ENCODE data around the gene HOXB13. TPM values are rescaled to one million over a fixed set of nuclear protein-coding genes. Genes with fewer than 3 reads are reported as not detected.

HOXB13 gene
- total and polyA plus RNA-seq, 2 experiments from 2014 or later: not detected

DNA sequence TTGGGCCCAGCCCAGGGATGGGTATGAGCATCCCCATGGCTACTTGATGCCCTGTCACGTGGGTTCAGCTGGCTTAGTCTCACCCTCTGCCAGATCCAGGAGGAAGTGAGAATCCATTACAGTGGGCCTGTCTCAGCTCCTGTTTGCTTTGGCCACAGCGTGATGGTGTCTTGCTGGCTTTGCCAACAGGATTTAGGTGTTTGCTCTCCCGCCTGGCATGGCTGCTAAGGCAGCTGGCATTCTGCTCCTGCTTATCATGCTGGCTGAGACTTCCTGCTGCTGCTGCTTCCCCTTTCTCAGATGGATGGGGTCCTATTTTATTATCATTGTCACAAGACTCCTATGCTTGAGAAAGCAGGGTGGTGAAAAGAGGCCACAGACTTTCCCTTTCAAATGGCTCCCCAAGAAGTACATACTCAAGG, 28.3 kb upstream of the HOXB13 start:
- TF ChIP-seq, protein P1, sequence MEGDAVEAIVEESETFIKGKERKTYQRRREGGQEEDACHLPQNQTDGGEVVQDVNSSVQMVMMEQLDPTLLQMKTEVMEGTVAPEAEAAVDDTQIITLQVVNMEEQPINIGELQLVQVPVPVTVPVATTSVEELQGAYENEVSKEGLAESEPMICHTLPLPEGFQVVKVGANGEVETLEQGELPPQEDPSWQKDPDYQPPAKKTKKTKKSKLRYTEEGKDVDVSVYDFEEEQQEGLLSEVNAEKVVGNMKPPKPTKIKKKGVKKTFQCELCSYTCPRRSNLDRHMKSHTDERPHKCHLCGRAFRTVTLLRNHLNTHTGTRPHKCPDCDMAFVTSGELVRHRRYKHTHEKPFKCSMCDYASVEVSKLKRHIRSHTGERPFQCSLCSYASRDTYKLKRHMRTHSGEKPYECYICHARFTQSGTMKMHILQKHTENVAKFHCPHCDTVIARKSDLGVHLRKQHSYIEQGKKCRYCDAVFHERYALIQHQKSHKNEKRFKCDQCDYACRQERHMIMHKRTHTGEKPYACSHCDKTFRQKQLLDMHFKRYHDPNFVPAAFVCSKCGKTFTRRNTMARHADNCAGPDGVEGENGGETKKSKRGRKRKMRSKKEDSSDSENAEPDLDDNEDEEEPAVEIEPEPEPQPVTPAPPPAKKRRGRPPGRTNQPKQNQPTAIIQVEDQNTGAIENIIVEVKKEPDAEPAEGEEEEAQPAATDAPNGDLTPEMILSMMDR (IDR thresholded peaks at IDR 0.05; ENCODE audit: low read depth, low read length): no peak
- Histone ChIP-seq H3K4me1 (ENCODE audit: low read depth) (no peaks in the 10 kb centered on the region), H3K36me3 (no peaks in the 10 kb centered on the region), H3K27me3 (peaks cover 100% of the 10 kb centered on the region), H3K27ac (no peak overlapping the region), H3K4me3 (no peak overlapping the region), H3K9me3 (ENCODE audit: low read depth) (no peaks in the 10 kb centered on the region)
- no peak for DNase-seq (ENCODE audit: low read depth in 1 of 2, low spot score in 1 of 2)

DNA sequence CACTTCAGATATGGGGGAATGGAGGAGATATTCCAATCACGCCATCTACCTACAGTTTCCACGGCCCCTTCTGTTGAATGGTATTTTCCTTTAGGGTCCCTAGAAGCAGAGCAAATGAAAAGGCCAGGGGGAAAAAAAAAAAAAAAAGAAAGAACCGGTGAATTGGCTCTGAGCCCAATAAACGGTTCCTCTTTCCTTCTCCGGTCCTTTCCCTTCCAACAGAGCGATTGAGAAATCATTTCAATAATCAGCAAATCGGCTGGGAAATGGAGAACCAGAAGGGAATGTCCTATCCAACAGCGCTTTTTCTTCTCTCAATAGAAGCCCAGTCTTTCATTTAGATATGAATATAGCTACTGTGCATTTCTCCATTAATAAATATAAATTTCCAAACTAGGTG, 26.8 kb upstream of the HOXB13 start:
- H3K9me3 ChIP-seq (ENCODE audit: low read depth): no peaks in the 10 kb centered on the region
- H3K4me3 ChIP-seq: no peak overlapping the region
- no peak for DNase-seq (ENCODE audit: low read depth in 1 of 2, low spot score in 1 of 2)
- H3K4me1 ChIP-seq (ENCODE audit: low read depth): no peaks in the 10 kb centered on the region
- peaks cover 100% of the 10 kb centered on the region for H3K27me3 ChIP-seq
- no peak overlapping the region for H3K27ac ChIP-seq
- TF ChIP-seq, protein P1 (IDR thresholded peaks at IDR 0.05; ENCODE audit: low read depth, low read length): no peak
- no peaks in the 10 kb centered on the region for H3K36me3 ChIP-seq

DNA sequence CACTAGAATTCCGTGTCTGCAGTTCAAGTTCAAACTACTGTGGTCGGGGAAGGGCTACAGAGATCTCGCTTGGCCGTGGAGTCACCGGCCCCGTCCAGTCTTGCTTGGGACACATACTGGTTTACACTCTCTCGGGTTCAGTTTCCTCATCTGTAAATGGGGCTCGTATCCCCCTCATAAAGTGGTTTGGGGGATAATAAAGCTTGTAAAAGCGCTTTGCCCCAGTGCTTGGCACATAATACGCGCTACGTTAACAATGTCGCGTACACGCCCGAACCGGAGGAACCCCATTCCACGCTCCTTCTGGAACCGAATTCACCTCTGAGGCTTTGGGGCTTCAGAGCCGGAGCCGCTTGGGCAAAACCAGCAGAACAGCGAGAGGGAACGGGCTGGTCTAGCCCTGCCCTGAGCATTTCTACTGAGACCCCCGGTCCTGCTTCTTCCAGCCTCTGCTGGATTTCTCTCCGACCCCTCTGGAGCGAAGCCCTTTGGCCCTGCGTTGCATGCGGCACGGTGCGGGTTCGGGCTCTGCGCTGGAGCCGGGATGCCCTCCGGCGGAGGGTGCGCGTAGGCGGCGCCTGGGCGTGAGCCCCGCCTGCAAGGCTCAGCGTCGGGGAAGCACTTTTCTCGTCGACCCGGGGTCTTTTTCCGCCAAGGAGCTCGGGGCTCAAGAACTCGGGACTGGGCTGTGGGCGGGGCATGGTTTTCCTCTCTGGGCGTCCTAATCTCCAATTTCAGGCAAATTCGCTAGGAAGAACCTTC, 26.1 kb upstream of the HOXB13 start:
- Histone ChIP-seq H3K27ac (no peak overlapping the region), H3K4me1 (ENCODE audit: low read depth) (no peaks in the 10 kb centered on the region), H3K27me3 (peaks cover 100% of the 10 kb centered on the region), H3K4me3 (no peak overlapping the region), H3K36me3 (no peaks in the 10 kb centered on the region), H3K9me3 (ENCODE audit: low read depth) (no peaks in the 10 kb centered on the region)
- DNase-seq (ENCODE audit: low read depth in 1 of 2, low spot score in 1 of 2): peak in 1 of 2 donors; percentile 18
- TF ChIP-seq, protein P1 (IDR thresholded peaks at IDR 0.05; ENCODE audit: low read depth, low read length): no peak

DNA sequence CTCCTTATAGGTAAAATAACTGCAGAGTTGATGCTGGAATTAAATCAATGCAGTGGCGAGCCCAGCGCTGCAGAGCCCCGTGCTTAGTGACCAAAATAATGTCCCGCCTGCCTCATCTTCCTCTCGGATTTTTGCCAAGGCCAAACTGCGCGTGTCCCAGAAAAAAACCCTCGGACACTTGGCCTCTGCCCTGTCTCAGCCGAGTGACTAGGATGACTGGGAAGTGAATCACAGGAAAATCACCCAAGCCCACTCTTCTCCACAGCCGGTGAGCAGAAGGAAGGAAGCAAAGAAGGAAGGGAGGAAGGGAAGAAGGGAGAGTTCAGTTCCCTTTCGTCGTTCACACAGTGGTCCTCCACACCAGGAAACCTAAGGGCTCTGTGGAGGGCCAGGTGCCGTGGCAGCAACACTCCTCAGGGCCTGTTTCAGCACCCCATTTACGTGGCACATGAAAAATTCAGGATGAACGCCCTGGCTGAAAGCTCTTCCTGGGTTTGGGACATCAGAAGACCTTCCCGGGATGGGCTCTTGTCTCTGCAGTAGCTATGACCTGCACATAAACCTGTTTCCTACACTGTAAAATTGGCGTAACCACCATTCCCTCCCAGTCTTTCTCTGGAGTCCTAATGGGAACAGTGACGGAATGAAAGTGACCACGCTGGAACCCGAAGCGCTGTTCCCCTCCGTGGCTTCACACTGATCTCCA, 25.4 kb upstream of the HOXB13 start:
- H3K36me3 ChIP-seq: no peaks in the 10 kb centered on the region
- no peak overlapping the region for H3K4me3 ChIP-seq
- H3K4me1 ChIP-seq (ENCODE audit: low read depth): no peaks in the 10 kb centered on the region
- TF ChIP-seq, protein P1 (IDR thresholded peaks at IDR 0.05; ENCODE audit: low read depth, low read length): no peak
- DNase-seq (ENCODE audit: low read depth in 1 of 2, low spot score in 1 of 2): no peak
- H3K27me3 ChIP-seq: peaks cover 100% of the 10 kb centered on the region
- H3K9me3 ChIP-seq (ENCODE audit: low read depth): no peaks in the 10 kb centered on the region
- no peak overlapping the region for H3K27ac ChIP-seq

DNA sequence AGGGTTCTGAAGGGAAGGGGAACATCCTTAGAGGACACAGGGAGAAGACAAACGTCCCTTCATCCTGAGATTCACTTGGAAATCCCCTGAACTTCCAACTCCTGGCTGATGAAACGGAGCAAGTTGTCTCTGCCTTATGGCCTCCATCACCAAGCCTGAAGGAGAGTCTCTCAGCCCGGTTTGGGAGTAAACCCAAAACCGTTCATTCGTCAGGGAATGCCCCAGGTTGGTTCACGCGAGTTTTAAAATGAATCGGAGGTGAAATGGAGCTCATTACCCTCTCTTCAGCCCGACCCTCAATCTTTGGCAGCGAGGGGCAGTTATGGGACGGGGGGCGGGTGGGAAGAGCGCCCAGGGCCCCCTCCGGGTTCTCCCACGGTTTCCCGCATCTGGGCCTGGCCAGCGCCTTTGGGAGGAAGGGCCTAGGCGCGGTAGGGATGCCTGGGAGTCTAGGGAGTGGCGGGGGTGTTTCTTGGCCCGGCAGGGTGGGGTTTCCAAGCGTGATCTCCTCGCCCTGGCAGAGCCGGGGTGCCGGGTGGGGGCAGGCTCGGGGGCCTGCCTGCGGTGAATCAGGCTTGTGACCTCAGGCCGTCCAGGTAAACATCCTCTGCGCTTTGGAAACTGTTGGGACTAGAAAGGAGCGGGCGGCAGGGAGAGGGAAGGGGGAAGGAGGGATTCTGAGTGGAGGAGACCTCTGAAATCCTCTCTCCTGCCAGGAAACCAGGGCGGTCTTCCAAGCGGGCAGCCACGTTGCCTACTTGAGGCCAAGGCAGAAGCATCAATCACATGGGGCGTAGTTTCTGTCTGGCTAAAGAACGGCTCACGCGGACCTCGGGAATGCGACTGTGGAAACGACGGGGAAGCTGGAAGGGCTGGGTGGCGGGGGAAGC, 24.1 kb upstream of the HOXB13 start:
- TF ChIP-seq, protein P1 (IDR thresholded peaks at IDR 0.05; ENCODE audit: low read depth, low read length): no peak
- no peaks in the 10 kb centered on the region for H3K36me3 ChIP-seq
- H3K27me3 ChIP-seq: peaks cover 100% of the 10 kb centered on the region
- no peak for DNase-seq (ENCODE audit: low read depth in 1 of 2, low spot score in 1 of 2)
- no peaks in the 10 kb centered on the region for H3K4me1 ChIP-seq (ENCODE audit: low read depth)
- no peak overlapping the region for H3K4me3 ChIP-seq
- no peaks in the 10 kb centered on the region for H3K9me3 ChIP-seq (ENCODE audit: low read depth)
- no peak overlapping the region for H3K27ac ChIP-seq
